Thymus (tissue), 11 donors: Measurements from ENCODE around the gene MRPS18A. TPM values are rescaled to one million over a fixed set of nuclear protein-coding genes. Genes with fewer than 3 reads are reported as not detected.
"Not testable (repeated sequence)": the region's sequence is repeated elsewhere in the genome, so short reads cannot be mapped to it uniquely, and the experiment has no call there.

ENCODE experiments used
- DNase-seq, 9 donors: peaks; one replicate each; pipeline ENCODE4 v3.0.0-alpha.2; 2013; ENCODE audit warnings: low spot score in 9 of 9, low read depth in 6 of 9, missing footprints in 1 of 9
- H3K27ac ChIP-seq, 2 donors: one replicate each; pipeline ENCODE4 v1.5.1; 2013; ENCODE audit warnings: control low read depth in 1 of 2, low read depth in 1 of 2, low read length in 1 of 2, mild to moderate bottlenecking in 1 of 2, moderate library complexity in 1 of 2
- H3K27me3 ChIP-seq, 2 donors: one replicate each; pipeline ENCODE4 v1.5.1; 2013; ENCODE audit warnings: low read length in 1 of 2; ENCODE audit not compliant: control insufficient read depth in 2 of 2, insufficient read depth in 1 of 2
- H3K36me3 ChIP-seq, 2 donors: one replicate each; pipeline ENCODE4 v1.5.1; 2013; ENCODE audit warnings: low read length in 1 of 2, mild to moderate bottlenecking in 1 of 2, moderate library complexity in 1 of 2; ENCODE audit not compliant: control insufficient read depth in 2 of 2, insufficient read depth in 2 of 2
- H3K4me1 ChIP-seq, 2 donors: one replicate each; pipeline ENCODE4 v1.5.1; 2013; ENCODE audit warnings: low read length in 2 of 2; ENCODE audit not compliant: control insufficient read depth in 2 of 2, insufficient read depth in 2 of 2
- H3K4me3 ChIP-seq, 2 donors: one replicate each; pipeline ENCODE4 v1.5.1; 2013; ENCODE audit warnings: low read length in 2 of 2, control low read depth in 1 of 2, mild to moderate bottlenecking in 1 of 2
- H3K9me3 ChIP-seq, 2 donors: one replicate each; pipeline ENCODE4 v1.5.1; 2013; ENCODE audit warnings: low read length in 1 of 2, mild to moderate bottlenecking in 1 of 2; ENCODE audit not compliant: control insufficient read depth in 2 of 2, insufficient read depth in 1 of 2
- WGBS: extraction: QIAGEN DNeasy Blood & Tissue Kit; methylation state at CpG from one replicate; pipeline ENCODE4 v1.1.7; 2013; 5-methylcytosine and 5-hydroxymethylcytosine counted together
- polyA plus RNA-seq: library from polyadenylated mRNA; stranded (reverse); fragments of 200-250 nt; gene quantifications from one replicate; pipeline ENCODE4 v1.2.3, GENCODE V29; 2013
- total RNA-seq: library from RNA; stranded (reverse); fragments of 120-200 nt; gene quantifications from one replicate; pipeline ENCODE4 v1.2.4, GENCODE V29; 2013
- donor health status: healthy.

MRPS18A gene
- total and polyA plus RNA-seq, 2 donors, result 28.1 to 49.5 TPM

GRCh38 chr6:43703512-43704429, 16.2 kb upstream of the MRPS18A start:
- Histone ChIP-seq H3K27me3 (peaks cover 0 to 9% of the 10 kb centered on the region in 2 donors), H3K36me3 (no peaks in the 10 kb centered on the region), H3K4me3 (no peak overlapping the region), H3K4me1 (peaks cover 0 to 34% of the 10 kb centered on the region in 2 donors), H3K9me3 (no peaks in the 10 kb centered on the region), H3K27ac (no peak overlapping the region)
- no peak for DNase-seq
- WGBS, result 95% methylated on average over 8 of the region's 8 CpGs

GRCh38 chr6:43702534-43703440, 15.2 kb upstream of the MRPS18A start:
- H3K9me3 ChIP-seq, result no peaks in the 10 kb centered on the region
- H3K27ac ChIP-seq, result no peak overlapping the region
- peaks cover 0 to 9% of the 10 kb centered on the region in 2 donors for H3K27me3 ChIP-seq
- WGBS, result 66% methylated on average over 15 of the region's 15 CpGs
- H3K36me3 ChIP-seq, result no peaks in the 10 kb centered on the region
- H3K4me3 ChIP-seq, result no peak overlapping the region
- peaks cover 0 to 34% of the 10 kb centered on the region in 2 donors for H3K4me1 ChIP-seq
- peak in 1 of 9 donors; percentile 32 for DNase-seq

GRCh38 chr6:43702171-43702533, 14.6 kb upstream of the MRPS18A start:
- no peak for DNase-seq
- Histone ChIP-seq H3K36me3 (no peaks in the 10 kb centered on the region), H3K9me3 (no peaks in the 10 kb centered on the region), H3K27me3 (peaks cover 0 to 9% of the 10 kb centered on the region in 2 donors), H3K4me3 (no peak overlapping the region), H3K27ac (no peak overlapping the region), H3K4me1 (peaks cover 0 to 31% of the 10 kb centered on the region in 2 donors)
- 62% methylated on average over 2 of the region's 2 CpGs for WGBS

GRCh38 chr6:43700939-43701560, 13.5 kb upstream of the MRPS18A start:
- not testable (repeated sequence) for H3K27me3 ChIP-seq, H3K36me3 ChIP-seq, H3K9me3 ChIP-seq, DNase-seq, H3K4me3 ChIP-seq, H3K27ac ChIP-seq
- WGBS, result 98% methylated on average over 10 of the region's 10 CpGs
- H3K4me1 ChIP-seq, result peaks cover 0 to 22% of the 10 kb centered on the region in 2 donors

- H3K27ac ChIP-seq, result no peak overlapping the region
- H3K27me3 ChIP-seq, result peaks cover 0 to 9% of the 10 kb centered on the region in 2 donors
- H3K9me3 ChIP-seq, result no peaks in the 10 kb centered on the region
- WGBS, result 85% methylated on average over 7 of the region's 7 CpGs
- H3K36me3 ChIP-seq, result no peaks in the 10 kb centered on the region
- H3K4me3 ChIP-seq, result no peak overlapping the region
- H3K4me1 ChIP-seq, result peaks cover 0 to 16% of the 10 kb centered on the region in 2 donors
- DNase-seq, result no peak
These were observed 12.1 kb upstream of the MRPS18A start for GRCh38 chr6:43699564-43700186.

DNA sequence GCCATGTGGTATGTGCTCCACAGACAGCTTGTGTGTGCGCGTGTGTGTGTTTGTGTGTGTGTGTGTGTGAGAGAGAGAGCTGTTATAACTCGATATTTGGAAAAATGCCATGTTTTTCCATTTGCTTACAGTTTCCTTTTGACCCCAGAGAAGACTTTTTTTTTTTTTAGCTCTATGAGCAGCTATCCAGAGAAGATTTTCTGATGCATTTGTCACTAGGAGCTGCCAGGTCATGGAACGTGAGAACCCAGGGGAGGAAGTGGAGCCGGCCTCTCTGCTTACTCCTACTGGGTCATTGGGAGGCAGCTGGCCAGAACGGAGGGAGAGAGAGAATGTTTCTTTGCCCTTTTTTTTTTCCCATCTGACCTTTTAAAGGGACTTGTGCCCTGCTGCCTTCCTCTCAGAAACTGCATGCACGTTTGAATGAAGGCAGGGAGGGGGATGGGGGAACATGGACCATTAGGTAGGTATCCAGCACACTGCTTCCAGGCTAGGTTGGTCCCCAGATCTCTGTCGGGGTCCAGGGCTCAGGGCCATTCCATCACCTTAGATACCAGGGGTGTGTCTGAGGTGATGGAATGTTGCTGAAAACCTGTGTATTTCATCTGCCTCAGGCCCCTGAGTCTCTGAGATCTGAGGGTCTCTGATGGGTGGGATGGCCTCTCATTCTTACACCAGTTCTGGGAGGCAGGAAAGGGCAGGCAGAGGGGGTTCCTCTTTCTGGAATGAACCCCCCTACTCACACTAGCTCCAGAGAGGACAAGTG, 11.2 kb upstream of the MRPS18A start:
- 78% methylated on average over 8 of the region's 8 CpGs for WGBS
- Histone ChIP-seq H3K4me1 (peaks cover 0 to 16% of the 10 kb centered on the region in 2 donors), H3K9me3 (no peaks in the 10 kb centered on the region), H3K27ac (no peak overlapping the region), H3K4me3 (no peak overlapping the region), H3K27me3 (peaks cover 0 to 9% of the 10 kb centered on the region in 2 donors), H3K36me3 (no peaks in the 10 kb centered on the region)
- no peak for DNase-seq

GRCh38 chr6:43697421-43697820, 9.8 kb upstream of the MRPS18A start:
- Histone ChIP-seq H3K36me3 (no peaks in the 10 kb centered on the region), H3K27ac (no peak overlapping the region), H3K4me1 (peaks cover 0 to 16% of the 10 kb centered on the region in 2 donors), H3K27me3 (peaks cover 0 to 9% of the 10 kb centered on the region in 2 donors), H3K9me3 (no peaks in the 10 kb centered on the region), H3K4me3 (no peak overlapping the region)
- WGBS, result 97% methylated on average over 3 of the region's 3 CpGs
- no peak for DNase-seq

- Histone ChIP-seq H3K27ac (no peak overlapping the region), H3K4me1 (peaks cover 0 to 12% of the 10 kb centered on the region in 2 donors), H3K36me3 (no peaks in the 10 kb centered on the region), H3K27me3 (peaks cover 4 to 5% of the 10 kb centered on the region in 2 donors), H3K9me3 (no peaks in the 10 kb centered on the region), H3K4me3 (no peak overlapping the region)
- DNase-seq, result no peak
- 99% methylated on average over 4 of the region's 4 CpGs for WGBS
These were observed 8.3 kb upstream of the MRPS18A start for GRCh38 chr6:43695967-43696291.
